ENCODE measurements around the gene IDH2.

DNA sequence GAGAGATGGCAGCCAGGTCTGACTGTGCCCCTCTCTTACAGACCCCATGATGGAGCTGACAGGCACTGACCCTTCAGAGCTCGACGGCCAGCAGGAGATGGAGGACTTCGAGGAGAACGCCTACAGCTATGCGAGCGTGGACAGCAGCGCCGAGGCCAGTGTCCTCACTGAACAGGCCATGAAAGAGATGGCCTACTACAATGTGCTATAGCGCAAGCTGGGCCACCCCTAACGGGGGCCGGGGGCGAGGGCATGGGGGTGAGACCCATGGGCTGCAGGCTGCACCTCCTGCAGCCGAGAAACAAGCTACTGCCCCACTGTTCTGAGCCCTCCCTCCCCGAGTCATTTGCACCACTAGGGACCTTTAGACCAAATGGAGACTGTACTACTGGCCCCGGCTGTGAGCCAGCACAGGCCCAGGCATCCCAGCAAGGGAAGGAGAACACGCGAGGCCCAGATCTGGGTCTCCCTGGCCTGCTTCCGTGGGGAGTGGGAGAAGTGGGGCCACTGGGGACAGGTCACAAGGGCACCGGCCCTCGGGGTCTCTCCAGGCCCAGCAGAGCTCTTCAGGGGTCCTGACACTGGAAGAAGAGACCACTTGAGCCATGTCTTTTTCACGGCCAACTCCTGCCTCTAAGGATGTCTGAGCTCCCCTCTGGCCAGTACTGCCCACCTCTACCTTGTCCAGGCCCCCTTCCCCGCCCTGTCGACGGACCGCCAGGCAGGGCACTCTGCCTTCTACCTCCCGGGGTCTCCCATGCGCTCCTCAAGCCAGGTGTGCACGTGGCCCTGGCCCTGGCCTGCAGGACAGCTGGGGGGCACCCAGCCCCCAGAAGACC lies 22.4 kb downstream of the IDH2 start:
- TF ChIP-seq GATA2 (IDR thresholded peaks at IDR 0.05; ENCODE audit: low read depth, low read length) (no peak), GATA3 (IDR thresholded peaks at IDR 0.05; ENCODE audit: low read depth, low read length) (no peak)

Measured in SH-SY5Y (cell line).